HG02759 (cell line): ENCODE results near the gene EDA.
A peak's percentile ranks its signal among the peaks of the same experiment; 100 is the strongest.

Source experiments
- ATAC-seq: cut with Tn5 transposase; IDR thresholded peaks from one replicate; pipeline ENCODE4 v1.9.1; 2021; ENCODE audit warnings: mild to moderate bottlenecking, moderate library complexity; ENCODE audit not compliant: unreplicated experiment

EDA gene

GRCh38 chrX:69615779-69616456 is at the start of gene EDA:
EDA (plus strand) TSS chrX:69616113.
- ATAC-seq: peak; percentile 95

DNA sequence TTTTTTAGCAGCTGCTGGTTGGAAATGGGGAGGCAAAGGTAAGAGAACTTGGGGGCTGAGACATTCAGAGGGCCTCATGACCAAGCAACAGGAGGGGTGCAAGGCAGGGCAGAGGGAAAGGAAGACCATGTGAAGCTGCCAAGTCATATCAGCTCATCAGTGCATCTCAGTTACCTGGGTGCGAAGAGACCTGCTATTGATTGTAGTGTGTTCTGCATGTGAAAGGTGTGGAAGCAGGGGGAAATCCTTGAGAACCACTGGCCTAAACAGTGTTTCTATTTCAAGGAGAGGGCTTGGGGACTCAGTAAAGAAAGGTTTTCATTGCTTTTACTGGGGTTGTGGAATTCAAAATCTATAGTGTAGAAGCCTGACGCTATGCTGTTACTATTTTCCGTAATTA is 47.1 kb upstream of the EDA start:
- no peak for ATAC-seq

GRCh38 chrX:69597399-69597798 is 18.5 kb upstream of the EDA start:
- no peak for ATAC-seq

DNA sequence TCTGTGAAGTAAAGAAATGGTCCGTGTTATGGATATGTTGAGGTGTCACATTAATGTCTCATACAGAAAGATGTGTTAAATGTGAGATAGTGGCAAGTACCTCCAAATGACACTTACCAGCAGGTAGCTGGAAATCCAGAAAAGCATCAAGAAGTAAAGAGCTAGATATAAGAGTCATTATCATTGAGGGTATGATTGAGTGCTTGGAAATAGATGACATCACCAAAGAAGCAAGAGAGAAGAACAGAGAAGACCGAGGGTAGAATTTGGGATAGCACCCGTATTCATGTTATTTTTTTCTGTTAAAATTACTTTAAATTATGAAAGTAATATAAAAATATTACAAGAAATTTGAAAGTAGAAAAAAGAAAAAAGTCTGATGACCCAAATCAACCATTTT is 15.7 kb upstream of the EDA start:
- ATAC-seq: no peak

GRCh38 chrX:69603566-69604194 is 12.2 kb upstream of the EDA start:
- no peak for ATAC-seq

DNA sequence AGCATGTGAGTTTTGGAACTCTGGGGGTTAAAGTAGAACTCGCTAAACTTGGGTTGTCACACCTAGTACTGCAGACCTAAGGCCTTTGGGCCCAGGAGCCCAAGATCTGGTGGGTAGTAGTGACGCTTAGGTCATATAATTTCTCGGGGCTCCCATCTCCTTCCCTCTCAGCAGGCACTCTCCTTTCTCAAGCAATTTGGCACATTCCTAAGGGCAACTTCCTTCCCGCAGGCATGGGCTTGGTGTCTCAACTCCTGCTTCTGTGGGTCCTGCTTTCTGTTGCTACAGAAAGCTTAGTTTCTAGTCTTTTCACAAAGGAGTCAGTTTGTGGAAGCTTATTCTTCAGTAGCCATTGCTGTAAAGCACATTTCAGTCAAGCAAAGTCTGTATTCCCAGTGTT is 10.4 kb upstream of the EDA start:
- ATAC-seq: no peak

GRCh38 chrX:69607616-69608015 is 8.3 kb upstream of the EDA start:
- ATAC-seq: no peak

DNA sequence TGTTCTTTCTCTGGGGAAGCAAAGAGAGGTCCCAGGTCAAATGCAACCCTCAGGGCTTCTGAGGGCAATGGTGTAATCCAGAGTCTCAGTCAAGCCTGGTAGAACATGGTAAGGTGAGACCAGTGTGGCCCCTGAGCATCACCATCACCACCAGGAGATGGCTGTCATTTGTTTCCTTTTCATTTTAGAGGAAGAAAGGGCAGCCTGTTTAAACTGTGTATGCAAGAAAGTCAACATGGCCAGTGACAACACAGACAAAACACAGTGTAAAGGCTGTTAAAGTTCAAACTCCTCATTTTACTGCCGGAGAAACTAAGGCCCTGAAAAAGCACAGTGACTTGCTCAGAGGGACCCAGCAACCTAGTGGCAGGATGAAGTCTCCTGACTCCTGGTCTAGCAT is 2.0 kb upstream of the EDA start:
- no peak for ATAC-seq

GRCh38 chrX:69614886-69615285 is 1.0 kb upstream of the EDA start:
- ATAC-seq: no peak

DNA sequence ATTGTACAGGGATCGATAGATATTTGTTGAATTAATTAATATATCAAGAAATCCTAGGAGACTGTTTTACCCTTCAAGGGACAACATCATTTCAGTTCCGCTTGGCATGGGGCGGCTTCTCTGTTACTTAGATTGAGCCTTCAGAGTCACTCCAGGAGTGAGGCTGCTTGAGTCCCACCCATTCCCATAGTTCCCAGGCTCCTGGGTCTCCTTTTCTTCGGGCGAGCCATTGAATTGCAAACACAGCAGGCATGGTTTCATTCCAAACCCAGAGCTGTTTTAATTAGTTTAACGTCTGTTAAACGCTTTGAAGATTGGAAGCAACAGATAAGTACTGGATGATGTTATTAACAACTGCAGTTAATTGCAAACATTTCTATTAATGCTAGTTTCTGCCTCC is 571 bp upstream of the EDA start:
- no peak for ATAC-seq

DNA sequence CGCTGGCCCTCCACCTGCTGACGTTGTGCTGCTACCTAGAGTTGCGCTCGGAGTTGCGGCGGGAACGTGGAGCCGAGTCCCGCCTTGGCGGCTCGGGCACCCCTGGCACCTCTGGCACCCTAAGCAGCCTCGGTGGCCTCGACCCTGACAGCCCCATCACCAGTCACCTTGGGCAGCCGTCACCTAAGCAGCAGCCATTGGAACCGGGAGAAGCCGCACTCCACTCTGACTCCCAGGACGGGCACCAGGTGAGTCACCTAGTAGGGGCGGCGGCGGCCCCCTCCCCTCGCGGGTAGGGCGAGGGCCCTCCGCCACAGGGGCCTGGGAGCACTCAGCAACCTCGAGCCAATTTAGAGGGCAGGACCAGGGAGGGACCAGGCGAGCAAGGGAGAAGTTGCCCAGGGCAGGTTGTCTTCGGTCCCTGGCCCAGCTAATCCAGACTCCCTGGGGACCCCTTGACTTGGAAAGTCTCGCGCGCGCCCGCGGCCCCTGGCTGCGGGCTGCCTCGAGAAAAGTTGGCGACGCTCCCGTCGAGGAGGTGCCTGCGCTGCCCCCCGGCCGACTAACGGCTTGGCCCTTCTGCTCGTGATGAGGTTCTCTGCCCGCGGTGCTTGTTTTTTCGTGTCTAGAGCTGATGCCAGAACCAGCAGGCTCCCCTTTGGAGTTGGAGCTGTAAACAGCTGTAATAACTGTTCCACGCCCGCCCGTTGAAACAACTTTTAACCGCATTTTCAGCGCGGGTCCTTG is 717 bp downstream of the EDA start:
- ATAC-seq: peak; percentile 25

DNA sequence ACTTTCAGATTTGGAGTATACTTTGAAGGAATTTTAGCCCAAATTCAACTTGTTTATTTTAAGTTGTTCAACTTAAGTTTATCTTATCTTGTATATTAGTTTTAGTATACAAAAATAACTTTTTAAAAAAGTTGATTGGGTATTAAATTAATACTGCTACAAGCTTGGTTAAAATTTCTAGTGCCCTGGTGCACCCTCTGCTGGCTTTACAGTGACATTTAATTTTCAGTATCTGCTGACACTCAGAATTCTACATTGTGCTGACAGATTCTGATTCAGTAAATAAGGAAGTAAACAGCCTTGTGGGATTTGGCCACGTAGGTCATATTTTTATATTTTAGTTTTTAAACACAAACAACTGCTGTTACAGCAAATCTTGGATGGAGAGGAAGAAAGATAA is 2.9 kb downstream of the EDA start:
- ATAC-seq: no peak

GRCh38 chrX:69626129-69626528 is 10.2 kb downstream of the EDA start:
- ATAC-seq: no peak

- no peak for ATAC-seq
Observed at GRCh38 chrX:69627744-69628143, 11.8 kb downstream of the EDA start.

DNA sequence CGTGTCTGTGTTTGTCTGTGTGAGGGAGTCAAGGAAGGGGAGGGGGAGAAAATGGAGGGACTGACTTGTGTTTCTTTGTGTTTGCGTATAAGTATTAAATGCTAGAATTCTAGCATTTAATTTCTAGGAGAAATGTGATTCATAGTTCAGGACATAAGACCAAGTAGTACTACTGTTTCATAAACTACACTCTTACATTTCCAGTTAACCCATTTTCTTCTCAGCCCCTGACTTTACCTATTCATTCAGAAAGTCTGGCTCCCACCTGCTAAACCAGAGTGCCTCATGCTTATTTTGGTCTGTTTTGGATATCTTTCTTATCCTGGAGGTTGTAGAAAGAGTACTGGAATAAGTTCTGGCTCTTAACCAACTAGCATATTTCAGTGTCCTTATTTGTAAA is 14.2 kb downstream of the EDA start:
- ATAC-seq: no peak

- ATAC-seq: no peak
Observed at GRCh38 chrX:69664693-69665092, 48.8 kb downstream of the EDA start.

DNA sequence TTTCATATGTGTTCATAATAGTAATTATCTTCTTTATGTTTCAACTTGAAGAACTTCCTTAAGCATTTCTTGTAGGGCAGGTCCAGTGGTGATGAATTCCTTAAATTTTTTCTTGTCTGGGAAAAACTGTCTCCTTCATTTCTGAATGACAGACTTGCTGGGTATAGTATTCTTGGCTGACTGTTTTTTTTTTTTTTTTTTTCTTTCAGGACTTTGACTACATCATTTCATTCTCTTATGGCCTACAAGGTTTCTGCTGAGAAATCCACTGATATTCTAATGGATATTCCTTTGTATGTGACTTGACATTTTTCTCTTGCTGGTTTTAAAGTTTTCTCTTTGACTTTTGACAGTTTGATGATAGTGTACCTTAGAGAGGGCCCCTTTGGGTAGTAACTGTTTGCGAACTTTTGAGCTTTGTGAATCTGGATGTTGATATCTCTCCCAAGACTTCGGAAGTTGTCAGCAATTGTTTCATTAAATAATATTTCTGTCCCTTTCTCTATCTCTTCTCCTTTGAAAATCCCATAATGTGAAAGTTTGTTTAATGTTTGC is 54.2 kb downstream of the EDA start:
- ATAC-seq: no peak

GRCh38 chrX:69674891-69675290 is 59.0 kb downstream of the EDA start:
- ATAC-seq: no peak

DNA sequence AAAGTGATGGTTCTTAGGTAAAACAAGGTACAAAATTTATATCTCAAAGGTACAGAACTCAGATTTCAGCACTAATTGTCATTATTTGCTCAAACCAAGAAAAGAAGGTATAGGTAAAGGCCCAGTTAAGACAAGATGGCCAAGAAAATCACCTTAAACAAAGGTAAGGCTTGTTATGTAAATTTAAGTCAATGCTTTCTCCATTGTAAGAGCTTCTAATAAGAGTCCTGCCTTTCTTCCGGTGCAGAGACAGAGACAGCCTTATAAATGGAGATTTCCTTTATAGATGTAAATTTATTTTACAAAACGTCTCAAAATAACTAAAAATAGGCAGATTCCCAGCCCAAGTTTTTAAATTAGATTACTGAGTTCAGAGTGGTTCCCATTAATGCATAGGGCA is 89.9 kb downstream of the EDA start:
- ATAC-seq: no peak

DNA sequence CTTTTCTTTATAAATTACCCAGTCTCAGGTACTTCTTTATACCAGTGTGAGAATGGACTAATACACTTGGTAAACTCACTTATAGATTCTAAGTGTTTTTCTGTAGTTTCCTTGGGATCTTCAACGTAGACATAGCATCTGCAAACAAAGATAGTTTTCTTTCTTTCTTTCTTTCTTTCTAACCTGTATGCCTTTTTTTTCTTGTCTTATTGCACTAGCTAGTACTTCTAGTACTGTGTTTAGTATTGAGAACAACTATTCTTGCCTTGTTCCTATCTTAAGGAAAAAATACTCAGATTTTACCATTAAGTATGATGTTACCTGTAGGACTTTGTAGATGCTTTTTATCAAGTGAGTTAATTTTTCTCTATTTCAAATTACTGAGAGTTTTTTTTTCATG is 102.2 kb downstream of the EDA start:
- no peak for ATAC-seq

GRCh38 chrX:69724307-69724706 is 108.4 kb downstream of the EDA start:
- no peak for ATAC-seq

GRCh38 chrX:69740317-69740716 is 124.4 kb downstream of the EDA start:
- ATAC-seq: no peak
